Ishikawa (cell line): ENCODE measurements around the gene RAB26.

Source experiments
- EGR1 ChIP-seq: IDR thresholded peaks from 2 replicates; pipeline ENCODE4 v1.6.1; 2012
- EP300 ChIP-seq: IDR thresholded peaks from 2 replicates; pipeline ENCODE4 v1.6.1; 2012; ENCODE audit warnings: borderline replicate concordance
- MAX ChIP-seq: IDR thresholded peaks from 2 replicates; pipeline ENCODE4 v1.6.1; 2012
- RAD21 ChIP-seq: IDR thresholded peaks from 2 replicates; pipeline ENCODE4 v1.6.1; 2012; ENCODE audit warnings: low read depth
- REST ChIP-seq: IDR thresholded peaks from 2 replicates; pipeline ENCODE4 v1.6.1; 2012; ENCODE audit warnings: low read depth, mild to moderate bottlenecking
- TAF1 ChIP-seq: IDR thresholded peaks from 2 replicates; pipeline ENCODE4 v1.6.1; 2012; ENCODE audit warnings: low read depth, mild to moderate bottlenecking
- TCF12 ChIP-seq: IDR thresholded peaks from 2 replicates; pipeline ENCODE4 v1.6.1; 2012; ENCODE audit warnings: low read depth
- YY1 ChIP-seq: IDR thresholded peaks from 2 replicates; pipeline ENCODE4 v1.6.1; 2012; ENCODE audit warnings: low read depth

GRCh38 chr16:2177561-2177960 is 29.1 kb downstream of the RAB26 start:
- TF ChIP-seq EP300 (no peak), TAF1 (no peak), REST (no peak), MAX (no peak), TCF12 (no peak), EGR1 (no peak), YY1 (no peak), RAD21 (no peak)
